Measurements from ENCODE around the gene PHACTR1.

DNA sequence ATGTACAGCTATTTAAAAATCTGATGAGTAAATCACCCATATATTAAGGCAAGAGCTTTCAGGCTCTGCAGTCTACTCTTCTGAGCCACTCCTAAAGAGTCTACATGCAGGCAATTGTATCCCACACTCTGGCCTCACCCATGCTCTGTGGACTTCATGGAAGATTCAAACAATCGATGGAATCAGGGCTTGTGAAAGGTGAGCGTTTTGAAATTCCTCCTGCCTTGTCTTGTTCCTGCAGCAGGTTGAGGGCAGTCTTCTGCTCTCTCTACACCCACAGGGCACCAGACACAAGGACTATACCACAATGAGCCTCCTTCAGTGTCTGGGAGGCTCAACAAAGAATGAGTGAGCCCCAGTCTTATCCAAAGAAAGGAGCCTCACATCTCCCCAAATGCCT, 560.7 kb downstream of the PHACTR1 start:
- TF ChIP-seq POLR2A (IDR thresholded peaks at IDR 0.05; ENCODE audit: low read depth, low read length) (no peak), POU2F2 (IDR thresholded peaks at IDR 0.05; ENCODE audit: low read depth, low read length) (no peak), TAF1 (IDR thresholded peaks at IDR 0.05; ENCODE audit: low read depth, low read length) (no peak), POLR2AphosphoS5 (IDR thresholded peaks at IDR 0.05; ENCODE audit: low read depth, low read length) (no peak), PAX5 (IDR thresholded peaks at IDR 0.05; ENCODE audit: insufficient read depth, low read length, severe bottlenecking) (no peak), SPI1 (IDR thresholded peaks at IDR 0.05; ENCODE audit: low read depth, low read length) (no peak)

Data from GM12891 (cell line).